Endothelial cell of umbilical vein (primary cell): ENCODE measurements around the gene SGMS2. TPM values are rescaled to one million over a fixed set of nuclear protein-coding genes. Genes with fewer than 3 reads are reported as not detected.

ENCODE experiments used
- BruUV-seq: library from RNA; stranded (reverse); fragments of 400-500 nt; replicated peaks from 2 replicates; lab custom pipeline; 2021; lab: Mats Ljungman, UMichigan
- CTCF ChIA-PET: fragments of 300-600, 350-600 bp; sonication (Branson Sonifier 250); formaldehyde crosslinking; loops from one replicate; lab custom pipeline; 2021; ENCODE audit warnings: antibody characterized with exemption, inconsistent platforms; lab: Charles Lee
- POLR2A ChIA-PET: fragments of 300-600, 350-600 bp; sonication (Branson Sonifier 250); formaldehyde crosslinking; loops from one replicate; lab custom pipeline; 2021; ENCODE audit warnings: antibody characterized with exemption, inconsistent platforms; lab: Charles Lee
- DNase-seq: peaks from one replicate; pipeline ENCODE4 v3.0.0-alpha.2; 2011; ENCODE audit warnings: low read depth, low spot score
- FAIRE-seq: peaks from 2 replicates; lab custom pipeline; 2011; peaks lifted over from hg19 to GRCh38; lab: Jason Lieb, UNC
- H2AFZ ChIP-seq: 2 replicates; pipeline ENCODE4 v1.6.0; 2012; ENCODE audit warnings: low read depth, low read length, control low read depth, inconsistent platforms
- H3K27ac ChIP-seq: 2 replicates; pipeline ENCODE4 v1.5.1; 2011; ENCODE audit warnings: low read depth, mild to moderate bottlenecking, control low read depth, low read length, moderate library complexity; ENCODE audit not compliant: insufficient read depth
- H3K27me3 ChIP-seq, 2 experiments: 2 replicates each; pipeline versions ENCODE4 v1.6.0 to v1.6.1; 2011; ENCODE audit warnings: low read length in 2 of 2, mixed read lengths in 1 of 2; ENCODE audit not compliant: control insufficient read depth in 2 of 2, insufficient read depth in 2 of 2
- H3K36me3 ChIP-seq, 2 experiments: 2 replicates in 1 of 2; 3 replicates in 1 of 2; pipeline ENCODE4 v1.5.1; 2011; ENCODE audit warnings: low read length in 2 of 2, mild to moderate bottlenecking in 1 of 2, moderate library complexity in 1 of 2; ENCODE audit not compliant: control insufficient read depth in 2 of 2, insufficient read depth in 2 of 2; ENCODE audit errors: extremely low read depth in 1 of 2
- H3K4me1 ChIP-seq: 3 replicates; pipeline ENCODE4 v1.5.1; 2011; ENCODE audit warnings: mild to moderate bottlenecking, low read length; ENCODE audit not compliant: control insufficient read depth, insufficient read depth; ENCODE audit errors: extremely low read depth
- H3K4me2 ChIP-seq: 2 replicates; pipeline ENCODE4 v1.6.1; 2011; ENCODE audit warnings: low read length, control low read depth, mixed read lengths; ENCODE audit not compliant: insufficient read depth
- H3K4me3 ChIP-seq, 3 experiments: fragments of 200-600 bp in 1 of 3; sonication (generic), shearing (Covaris generic) in 1 of 3; replicated peaks in 1 of 3; 2 replicates each; pipeline ENCODE4 v1.5.1; 2011 to 2016; ENCODE audit warnings: control low read depth in 3 of 3, low read length in 3 of 3, mild to moderate bottlenecking in 2 of 3, inconsistent platforms in 1 of 3, low read depth in 1 of 3, moderate library complexity in 1 of 3; ENCODE audit not compliant: insufficient read depth in 1 of 3
- H3K79me2 ChIP-seq: 2 replicates; pipeline ENCODE4 v1.6.0; 2012; ENCODE audit warnings: low read length, inconsistent platforms; ENCODE audit not compliant: control insufficient read depth, insufficient read depth
- H3K9ac ChIP-seq: replicated peaks from 2 replicates; pipeline ENCODE3; 2011; ENCODE audit warnings: low read length, control low read depth; ENCODE audit not compliant: insufficient read depth; ENCODE audit errors: extremely low read depth
- H3K9me1 ChIP-seq: replicated peaks from 3 replicates; pipeline ENCODE4 v1.6.0; 2011; ENCODE audit warnings: mild to moderate bottlenecking, low read length; ENCODE audit not compliant: control insufficient read depth, insufficient read depth; ENCODE audit errors: extremely low read depth
- H3K9me3 ChIP-seq: replicated peaks from 2 replicates; pipeline ENCODE4 v1.5.1; 2012; ENCODE audit warnings: low read length, inconsistent platforms; ENCODE audit not compliant: control insufficient read depth, insufficient read depth
- H4K20me1 ChIP-seq: replicated peaks from 2 replicates; pipeline ENCODE3; 2011; ENCODE audit warnings: mild to moderate bottlenecking, low read length; ENCODE audit not compliant: control insufficient read depth, insufficient read depth; ENCODE audit errors: extremely low read depth
- EZH2 ChIP-seq: IDR thresholded peaks from 2 replicates; pipeline ENCODE4 v1.6.1; 2012; ENCODE audit warnings: borderline replicate concordance, low read depth, mild to moderate bottlenecking, moderate library complexity, low read length, inconsistent platforms; ENCODE audit not compliant: severe bottlenecking
- FOS ChIP-seq: IDR thresholded peaks from 2 replicates; pipeline ENCODE4 v1.6.1; 2011; ENCODE audit warnings: mild to moderate bottlenecking, low read length, moderate library complexity, borderline replicate concordance; ENCODE audit not compliant: insufficient read depth
- GATA2 ChIP-seq: IDR thresholded peaks from 2 replicates; pipeline ENCODE4 v1.7.0; 2011; ENCODE audit warnings: low read depth, mild to moderate bottlenecking, moderate library complexity, mixed read lengths, low read length; ENCODE audit not compliant: insufficient read length, insufficient read depth
- JUN ChIP-seq: IDR thresholded peaks from 2 replicates; pipeline ENCODE4 v1.6.1; 2011; ENCODE audit warnings: borderline replicate concordance, low read depth; ENCODE audit not compliant: insufficient read length, insufficient read depth
- MYC ChIP-seq: IDR thresholded peaks from one replicate; pipeline ENCODE4 v1.6.1; 2011; ENCODE audit warnings: mild to moderate bottlenecking, low read depth, low read length
- POLR2A ChIP-seq: IDR thresholded peaks from 2 replicates; pipeline ENCODE4 v1.6.1; 2012; ENCODE audit warnings: low read depth, mild to moderate bottlenecking, control low read depth, low read length
- POLR2AphosphoS5 ChIP-seq: IDR thresholded peaks from 2 replicates; pipeline ENCODE4 v1.6.1; 2012; ENCODE audit warnings: low read depth, mild to moderate bottlenecking, control low read depth, low read length, moderate library complexity; ENCODE audit not compliant: insufficient read depth
- dilution Hi-C: fragments of 300-500 bp; cut with MboI; formaldehyde crosslinking; loops from one replicate; pipeline ENCODE4 v1.15.0; 2019; ENCODE audit warnings: low sequenced_read_pairs; ENCODE audit not compliant: extremely low pct_ligation_motif_present
- intact Hi-C: fragments of 100-400 bp; cut with micrococcal nuclease; formaldehyde crosslinking; loops from one replicate; pipeline ENCODE4 v1.10.0; 2022
- polyA plus RNA-seq, 4 experiments: library from polyadenylated mRNA; depleted of rRNA in 3 of 4; stranded (reverse) in 3 of 4; unstranded in 1 of 4; fragments of >200 nt; gene quantifications; 2 replicates each; pipeline versions ENCODE4 v1.2.1 to v1.2.3, GENCODE V29; 2011 to 2012; ENCODE audit warnings: missing spikeins in 1 of 4
- total RNA-seq: library from RNA; stranded (reverse); gene quantifications from 2 replicates; pipeline ENCODE4 v1.2.3, GENCODE V29; 2021
- TF ChIP-seq, protein P1 (sequence below): IDR thresholded peaks from 2 replicates; pipeline ENCODE4 v1.6.1; 2011; ENCODE audit not compliant: insufficient read depth, insufficient read length
- TF ChIP-seq, protein P2 (sequence below), 2 donors: IDR thresholded peaks; 1 replicate in 1 of 2; 2 replicates in 1 of 2; pipeline ENCODE4 v1.5.1; 2011; ENCODE audit warnings: low read length in 2 of 2, mild to moderate bottlenecking in 2 of 2, moderate library complexity in 2 of 2, control low read depth in 1 of 2, inconsistent platforms in 1 of 2, low read depth in 1 of 2; ENCODE audit not compliant: insufficient read depth in 1 of 2; ENCODE audit errors: extremely low read depth in 1 of 2

SGMS2 gene
- total and polyA plus RNA-seq, 2 donors (not counting 3 experiments of a cell fraction or from before 2014, with no cell fraction given) = 33.0 to 33.2 TPM

DNA sequence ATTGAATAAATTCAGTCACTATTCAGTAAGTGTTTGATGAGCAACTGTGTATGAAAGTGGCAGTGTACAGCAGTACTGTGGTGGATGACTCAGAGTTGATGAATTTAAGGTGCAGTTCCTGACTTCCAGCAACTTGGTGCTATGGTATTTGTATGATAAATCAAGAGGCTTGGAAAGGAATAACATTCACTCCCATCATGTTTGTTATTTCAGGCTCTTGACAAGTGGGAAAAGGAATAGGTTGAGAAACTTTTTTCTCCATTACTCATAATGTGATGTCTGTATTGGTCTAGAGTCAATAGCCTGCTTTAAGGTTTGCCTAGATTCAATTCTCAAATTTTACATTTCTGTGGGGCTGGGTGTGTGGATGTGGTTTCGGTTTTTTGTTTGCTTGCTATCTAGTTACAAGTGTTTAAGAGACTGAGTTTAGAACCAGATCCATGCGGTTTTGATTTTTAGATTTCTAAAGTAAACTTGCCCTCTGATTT, 71.5 kb downstream of the SGMS2 start:
- TF ChIP-seq MYC = no peak
- peak; percentile 74 for TF ChIP-seq POLR2A
- peak; percentile 86 for TF ChIP-seq POLR2AphosphoS5
- no peak for TF ChIP-seq EZH2
- TF ChIP-seq GATA2 = peak; percentile 66
- TF ChIP-seq FOS = peak; percentile 98
- TF ChIP-seq, protein P1, sequence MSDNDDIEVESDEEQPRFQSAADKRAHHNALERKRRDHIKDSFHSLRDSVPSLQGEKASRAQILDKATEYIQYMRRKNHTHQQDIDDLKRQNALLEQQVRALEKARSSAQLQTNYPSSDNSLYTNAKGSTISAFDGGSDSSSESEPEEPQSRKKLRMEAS = no peak
- TF ChIP-seq, protein P2, sequence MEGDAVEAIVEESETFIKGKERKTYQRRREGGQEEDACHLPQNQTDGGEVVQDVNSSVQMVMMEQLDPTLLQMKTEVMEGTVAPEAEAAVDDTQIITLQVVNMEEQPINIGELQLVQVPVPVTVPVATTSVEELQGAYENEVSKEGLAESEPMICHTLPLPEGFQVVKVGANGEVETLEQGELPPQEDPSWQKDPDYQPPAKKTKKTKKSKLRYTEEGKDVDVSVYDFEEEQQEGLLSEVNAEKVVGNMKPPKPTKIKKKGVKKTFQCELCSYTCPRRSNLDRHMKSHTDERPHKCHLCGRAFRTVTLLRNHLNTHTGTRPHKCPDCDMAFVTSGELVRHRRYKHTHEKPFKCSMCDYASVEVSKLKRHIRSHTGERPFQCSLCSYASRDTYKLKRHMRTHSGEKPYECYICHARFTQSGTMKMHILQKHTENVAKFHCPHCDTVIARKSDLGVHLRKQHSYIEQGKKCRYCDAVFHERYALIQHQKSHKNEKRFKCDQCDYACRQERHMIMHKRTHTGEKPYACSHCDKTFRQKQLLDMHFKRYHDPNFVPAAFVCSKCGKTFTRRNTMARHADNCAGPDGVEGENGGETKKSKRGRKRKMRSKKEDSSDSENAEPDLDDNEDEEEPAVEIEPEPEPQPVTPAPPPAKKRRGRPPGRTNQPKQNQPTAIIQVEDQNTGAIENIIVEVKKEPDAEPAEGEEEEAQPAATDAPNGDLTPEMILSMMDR (IDR thresholded peaks at IDR 0.05; ENCODE audit: extremely low read depth in 1 of 2, insufficient read depth in 1 of 2, low read depth in 1 of 2, low read length in 2 of 2) = no peak
- TF ChIP-seq JUN = peak; percentile 96
- Histone ChIP-seq H3K36me3 (no peaks in the 10 kb centered on the region), H3K4me2 (peak overlapping the region; percentile 99), H3K9me3 (no peaks in the 10 kb centered on the region), H3K27ac (peak overlapping the region; percentile 99), H3K4me3 (peak overlapping the region in 2 of 3 experiments; percentile 15 to 59), H2AFZ (peak overlapping the region; percentile 44), H3K9me1 (no peaks in the 10 kb centered on the region), H3K4me1 (peaks cover 34% of the 10 kb centered on the region), H4K20me1 (no peaks in the 10 kb centered on the region), H3K27me3 (no peaks in the 10 kb centered on the region), H3K9ac (peak overlapping the region; percentile 88), H3K79me2 (peaks cover 15% of the 10 kb centered on the region)
- DNase-seq = peak; percentile 97
- intact Hi-C loops = loop anchor here (1.0 to 10.0 kb wide), 4 partner anchors 25 to 771 kb away; partner anchors contain the start of gene SGMS2
- no TSS peak for BruUV-seq
- peak; percentile 87 for FAIRE-seq
- POLR2A ChIA-PET = no interaction called here
- dilution Hi-C loops = no loop called here
- CTCF ChIA-PET = interaction anchor here (0.8 to 2.8 kb wide), 8 partner anchors 10 to 176 kb away, joined by 3 to 11 read pairs (median 4); partner anchors contain the start of gene PAPSS1
